B cell (primary cell): ENCODE data around the gene RASSF1. TPM values are rescaled to one million over a fixed set of nuclear protein-coding genes. Genes with fewer than 3 reads are reported as not detected.

Source experiments
- ATAC-seq: fragments of 200-7000 bp; cut with Tn5 transposase; one replicate; pipeline ENCODE4 v1.10.0; 2021; ENCODE audit warnings: low read depth, mild to moderate bottlenecking, moderate number of reproducible peaks, moderate library complexity
- CTCF ChIA-PET: fragments of 350-600 bp; sonication (Branson Sonifier 250); formaldehyde crosslinking; loops from one replicate; lab custom pipeline; 2021; ENCODE audit warnings: antibody characterized with exemption, inconsistent platforms; lab: Charles Lee
- POLR2A ChIA-PET: fragments of 350-600 bp; sonication (Branson Sonifier 250); formaldehyde crosslinking; loops from one replicate; lab custom pipeline; 2021; ENCODE audit warnings: antibody characterized with exemption; lab: Charles Lee
- DNase-seq: peaks from one replicate; pipeline ENCODE4 v3.0.0; 2013
- H2AFZ ChIP-seq: 2 replicates; pipeline ENCODE4 v1.6.1; 2012; ENCODE audit warnings: mild to moderate bottlenecking, low read depth, low read length; ENCODE audit not compliant: insufficient read depth, poor library complexity, severe bottlenecking
- H3K27ac ChIP-seq, 2 donors: 1 replicate in 1 of 2; 2 replicates in 1 of 2; pipeline ENCODE4 v1.5.1; 2012 to 2013; ENCODE audit warnings: low read length in 2 of 2, mild to moderate bottlenecking in 2 of 2, moderate library complexity in 1 of 2
- H3K27me3 ChIP-seq, 4 experiments: fragments of 200-600 bp in 1 of 4; sonication (generic) in 1 of 4; replicated peaks in 1 of 4; 1 replicate in 2 of 4; 2 replicates in 2 of 4; pipeline versions ENCODE4 v1.6.1 to v1.7.0; 2013 to 2016; ENCODE audit warnings: low read length in 3 of 4, mild to moderate bottlenecking in 2 of 4, mixed read lengths in 1 of 4, moderate library complexity in 1 of 4; ENCODE audit not compliant: insufficient read depth in 4 of 4, control insufficient read depth in 3 of 4; ENCODE audit errors: control extremely low read depth in 1 of 4
- H3K36me3 ChIP-seq, 2 experiments: replicated peaks in 1 of 2; 1 replicate in 1 of 2; 2 replicates in 1 of 2; pipeline versions ENCODE4 v1.6.1 to v1.7.1; 2013; ENCODE audit warnings: low read length in 1 of 2; ENCODE audit not compliant: insufficient read depth in 2 of 2, control insufficient read depth in 1 of 2; ENCODE audit errors: control extremely low read depth in 1 of 2, extremely low read depth in 1 of 2
- H3K4me1 ChIP-seq, 2 donors: fragments of 200-600 bp in 1 of 2; sonication (generic) in 1 of 2; 1 replicate in 1 of 2; 2 replicates in 1 of 2; pipeline versions ENCODE4 v1.5.1 to v1.6.1; 2013 to 2017; ENCODE audit warnings: low read length in 2 of 2; ENCODE audit not compliant: control insufficient read depth in 2 of 2, insufficient read depth in 2 of 2
- H3K4me2 ChIP-seq: replicated peaks from 2 replicates; pipeline ENCODE3; 2012; ENCODE audit warnings: mild to moderate bottlenecking, low read depth, low read length; ENCODE audit not compliant: poor library complexity, severe bottlenecking
- H3K4me3 ChIP-seq, 5 experiments: fragments of 200-600 bp in 1 of 5; sonication (generic) in 1 of 5; 1 replicate in 3 of 5; 2 replicates in 2 of 5; pipeline versions ENCODE4 v1.5.1 to v1.7.0; 2011 to 2016; ENCODE audit warnings: low read length in 4 of 5, mild to moderate bottlenecking in 4 of 5, low read depth in 2 of 5, control low read depth in 1 of 5, moderate library complexity in 1 of 5; ENCODE audit not compliant: insufficient read depth in 1 of 5; ENCODE audit errors: control extremely low read depth in 1 of 5, extremely low read depth in 1 of 5
- H3K79me2 ChIP-seq: fragments of 200-600 bp; sonication (generic); one replicate; pipeline ENCODE4 v1.6.0; 2016; ENCODE audit warnings: low read length; ENCODE audit not compliant: control insufficient read depth, insufficient read depth
- H3K9ac ChIP-seq: fragments of 200-600 bp; sonication (generic); 2 replicates; pipeline ENCODE4 v1.6.1; 2017; ENCODE audit warnings: mild to moderate bottlenecking, low read length, moderate library complexity
- H3K9me3 ChIP-seq, 3 donors: one replicate each; pipeline versions ENCODE4 v1.6.1 to v1.7.1; 2013; ENCODE audit warnings: low read length in 2 of 3; ENCODE audit not compliant: control insufficient read depth in 2 of 3, insufficient read depth in 1 of 3; ENCODE audit errors: control extremely low read depth in 1 of 3
- H4K20me1 ChIP-seq: 2 replicates; pipeline ENCODE4 v1.6.0; 2012; ENCODE audit warnings: mild to moderate bottlenecking, low read length; ENCODE audit not compliant: insufficient read depth, control insufficient read depth, poor library complexity, severe bottlenecking
- H3K27ac Mint-ChIP-seq: one replicate; pipeline ENCODE4 v1.8.0; 2021; ENCODE audit warnings: mixed read lengths
- H3K27me3 Mint-ChIP-seq: one replicate; pipeline ENCODE4 v1.8.0; 2021; ENCODE audit warnings: mixed read lengths
- H3K4me1 Mint-ChIP-seq: one replicate; pipeline ENCODE4 v1.8.0; 2021; ENCODE audit warnings: mixed read lengths
- H3K4me3 Mint-ChIP-seq: one replicate; pipeline ENCODE4 v1.8.0; 2021; ENCODE audit warnings: mixed read lengths
- H3K9me3 Mint-ChIP-seq: one replicate; pipeline ENCODE4 v1.8.0; 2022; ENCODE audit warnings: mixed read lengths; ENCODE audit not compliant: insufficient read depth
- EZH2 ChIP-seq: IDR thresholded peaks from 2 replicates; pipeline ENCODE4 v1.6.1; 2012; ENCODE audit warnings: borderline replicate concordance, low read depth, mild to moderate bottlenecking, moderate library complexity, low read length; ENCODE audit not compliant: insufficient read depth, poor library complexity, severe bottlenecking
- WGBS: methylation state at CpG from one replicate; pipeline ENCODE4 v1.1.5; 2013; ENCODE audit warnings: missing lambda C conversion rate; ENCODE audit not compliant: insufficient coverage; 5-methylcytosine and 5-hydroxymethylcytosine counted together
- intact Hi-C: fragments of 100-400 bp; cut with micrococcal nuclease; formaldehyde crosslinking; loops from one replicate; pipeline ENCODE4 v1.10.0; 2022
- polyA plus RNA-seq: library from polyadenylated mRNA; depleted of rRNA; stranded (reverse); fragments of >200 nt; gene quantifications from 2 replicates; pipeline ENCODE4 v1.2.3, GENCODE V29; 2012
- total RNA-seq, 2 donors: library from RNA; stranded (reverse); fragments of 120-200 nt in 1 of 2; gene quantifications; 1 replicate in 1 of 2; 2 replicates in 1 of 2; pipeline versions ENCODE4 v1.2.3 to v1.2.4, GENCODE V29; 2013 to 2022
- TF ChIP-seq, protein P1 (sequence below): fragments of 200-600 bp; IDR thresholded peaks from one replicate; pipeline ENCODE4 v1.8.0; 2022; ENCODE audit warnings: antibody characterized with exemption, mild to moderate bottlenecking

RASSF1 gene
- total and polyA plus RNA-seq, 2 donors (not counting 1 experiment from before 2014, with no cell fraction given) = 121 to 223 TPM

DNA sequence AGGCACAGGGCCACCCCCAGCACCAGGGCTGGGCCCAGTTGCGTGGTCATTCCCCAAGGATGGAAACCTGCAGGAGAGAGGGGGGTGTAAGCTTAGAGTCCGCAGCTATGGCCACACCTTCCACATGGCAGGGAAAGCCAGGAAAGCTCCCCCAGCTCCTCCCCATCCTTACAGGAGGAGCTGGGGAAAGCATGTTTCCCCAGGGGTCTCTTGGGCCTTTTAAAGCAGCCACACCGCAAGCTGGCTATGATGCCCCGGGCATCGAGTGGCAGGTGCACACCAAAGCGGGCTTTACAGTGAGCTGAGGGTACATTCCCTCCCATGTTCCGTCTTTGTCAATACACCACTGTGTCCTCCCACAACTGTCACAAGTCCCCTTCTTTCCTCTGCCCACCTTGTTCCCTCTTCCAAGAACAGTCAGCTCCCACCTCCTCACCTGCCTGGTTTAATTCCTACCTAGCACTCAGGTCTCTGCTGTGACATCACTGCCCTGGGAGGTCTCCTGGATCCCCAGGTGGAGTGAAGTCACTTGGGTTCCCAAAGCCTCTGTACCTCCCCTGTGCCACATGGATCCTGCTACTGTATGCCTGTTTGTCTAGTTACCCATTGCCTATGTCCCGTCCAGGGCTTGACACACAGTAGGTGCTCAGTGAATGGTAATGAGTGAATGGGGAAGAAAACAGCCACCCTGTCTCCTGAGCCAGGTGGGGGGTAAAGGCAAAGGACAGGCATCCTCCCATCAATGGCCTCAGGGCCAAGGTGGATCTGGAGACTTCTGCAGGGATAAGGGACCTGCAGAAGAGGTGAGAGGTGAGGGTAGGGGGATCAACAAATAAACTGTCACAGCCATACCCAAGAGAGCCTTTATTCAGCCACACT lies 44.8 kb downstream of the RASSF1 start:
- peaks cover 30 to 41% of the 10 kb centered on the region in 2 donors for H3K4me1 ChIP-seq
- H3K9me3 ChIP-seq = no peaks in the 10 kb centered on the region
- peaks cover 0 to 4% of the 10 kb centered on the region in 2 experiments for H3K36me3 ChIP-seq
- H3K4me1 Mint-ChIP-seq = peaks cover 45% of the 10 kb centered on the region
- 98% methylated on average over 7 of the region's 8 CpGs for WGBS
- no peak for TF ChIP-seq EZH2
- TF ChIP-seq, protein P1, sequence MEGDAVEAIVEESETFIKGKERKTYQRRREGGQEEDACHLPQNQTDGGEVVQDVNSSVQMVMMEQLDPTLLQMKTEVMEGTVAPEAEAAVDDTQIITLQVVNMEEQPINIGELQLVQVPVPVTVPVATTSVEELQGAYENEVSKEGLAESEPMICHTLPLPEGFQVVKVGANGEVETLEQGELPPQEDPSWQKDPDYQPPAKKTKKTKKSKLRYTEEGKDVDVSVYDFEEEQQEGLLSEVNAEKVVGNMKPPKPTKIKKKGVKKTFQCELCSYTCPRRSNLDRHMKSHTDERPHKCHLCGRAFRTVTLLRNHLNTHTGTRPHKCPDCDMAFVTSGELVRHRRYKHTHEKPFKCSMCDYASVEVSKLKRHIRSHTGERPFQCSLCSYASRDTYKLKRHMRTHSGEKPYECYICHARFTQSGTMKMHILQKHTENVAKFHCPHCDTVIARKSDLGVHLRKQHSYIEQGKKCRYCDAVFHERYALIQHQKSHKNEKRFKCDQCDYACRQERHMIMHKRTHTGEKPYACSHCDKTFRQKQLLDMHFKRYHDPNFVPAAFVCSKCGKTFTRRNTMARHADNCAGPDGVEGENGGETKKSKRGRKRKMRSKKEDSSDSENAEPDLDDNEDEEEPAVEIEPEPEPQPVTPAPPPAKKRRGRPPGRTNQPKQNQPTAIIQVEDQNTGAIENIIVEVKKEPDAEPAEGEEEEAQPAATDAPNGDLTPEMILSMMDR = no peak
- no peak overlapping the region for H3K27ac ChIP-seq
- no peaks in the 10 kb centered on the region for H3K27me3 ChIP-seq
- no peaks in the 10 kb centered on the region for H4K20me1 ChIP-seq
- no peaks in the 10 kb centered on the region for H3K27me3 Mint-ChIP-seq
- ATAC-seq (no peak), DNase-seq (no peak)
- no peaks in the 10 kb centered on the region for H3K9me3 Mint-ChIP-seq
- CTCF ChIA-PET = interaction anchor here (0.6 kb wide), 1 partner anchor 32 kb away, joined by 4 read pairs; no protein-coding TSS in a partner anchor
- no peak overlapping the region for H3K4me3 Mint-ChIP-seq
- no peak overlapping the region for H3K9ac ChIP-seq
- no peak overlapping the region for H2AFZ ChIP-seq
- POLR2A ChIA-PET = no interaction called here
- peaks cover 25% of the 10 kb centered on the region for H3K79me2 ChIP-seq
- intact Hi-C loops = loop anchor here (10.0 kb wide), 1 partner anchor 1089 kb away; the partner anchor contains the start of gene MANF
- no peak overlapping the region for H3K4me3 ChIP-seq
- no peak overlapping the region for H3K4me2 ChIP-seq
- peak overlapping the region; percentile 15 for H3K27ac Mint-ChIP-seq
